Activated CD4-positive, alpha-beta memory T cell treated with anti-CD3 and anti-CD28 coated beads for 36 hours (primary cell): ENCODE data around the gene ASH1L. TPM values are rescaled to one million over a fixed set of nuclear protein-coding genes. Genes with fewer than 3 reads are reported as not detected.

Experiments
- CTCF ChIA-PET: fragments of 350-600 bp; sonication (Branson Sonifier 250); formaldehyde crosslinking; loops from one replicate; lab custom pipeline; 2021; ENCODE audit warnings: antibody characterized with exemption, inconsistent platforms; lab: Charles Lee
- POLR2A ChIA-PET: fragments of 350-600 bp; sonication (Branson Sonifier 250); formaldehyde crosslinking; loops from one replicate; lab custom pipeline; 2021; ENCODE audit warnings: antibody characterized with exemption; lab: Charles Lee
- DNase-seq: peaks from one replicate; pipeline ENCODE4 v3.0.0-alpha.2; 2020
- H3K27ac Mint-ChIP-seq: one replicate; pipeline ENCODE4 v1.8.0; 2021; ENCODE audit warnings: mixed read lengths
- H3K27me3 Mint-ChIP-seq: one replicate; pipeline ENCODE4 v1.8.0; 2021; ENCODE audit warnings: mixed read lengths
- H3K36me3 Mint-ChIP-seq: one replicate; pipeline ENCODE4 v1.8.0; 2021; ENCODE audit warnings: mixed read lengths
- H3K4me1 Mint-ChIP-seq: one replicate; pipeline ENCODE4 v1.8.0; 2021; ENCODE audit warnings: low read depth, mixed read lengths
- H3K4me3 Mint-ChIP-seq: one replicate; pipeline ENCODE4 v1.8.0; 2021; ENCODE audit warnings: mild to moderate bottlenecking, mixed read lengths
- H3K9me3 Mint-ChIP-seq: one replicate; pipeline ENCODE4 v1.8.0; 2021; ENCODE audit warnings: mixed read lengths
- intact Hi-C: fragments of 100-400 bp; cut with micrococcal nuclease; formaldehyde crosslinking; loops from one replicate; pipeline ENCODE4 v1.15.1; 2023
- total RNA-seq, 2 experiments: library from RNA; stranded (reverse); gene quantifications; one replicate each; pipeline ENCODE4 v1.2.3, GENCODE V29; 2021

ASH1L gene
- total RNA-seq, 2 experiments from 2014 or later: 28.8 to 29.6 TPM

GRCh38 chr1:155313261-155313660 is 249.3 kb downstream of the ASH1L start:
- intact Hi-C loops: no loop called here
- H3K9me3 Mint-ChIP-seq: no peaks in the 10 kb centered on the region
- DNase-seq: no peak
- H3K4me3 Mint-ChIP-seq: no peak overlapping the region
- ChIA-PET CTCF (interaction anchor here (1.1 kb wide), 1 partner anchor 62 kb away, joined by 9 read pairs; no protein-coding TSS in a partner anchor), POLR2A (interaction anchor here (0.9 kb wide), 1 partner anchor 15 kb away, joined by 5 read pairs; no protein-coding TSS in a partner anchor)
- H3K4me1 Mint-ChIP-seq: peaks cover 27% of the 10 kb centered on the region
- H3K27ac Mint-ChIP-seq: no peak overlapping the region
- H3K36me3 Mint-ChIP-seq: peaks cover 53% of the 10 kb centered on the region
- no peaks in the 10 kb centered on the region for H3K27me3 Mint-ChIP-seq

- Mint-ChIP-seq H3K4me3 (peak overlapping the region; percentile 97), H3K36me3 (peaks cover 37% of the 10 kb centered on the region), H3K4me1 (peaks cover 29% of the 10 kb centered on the region), H3K27ac (peak overlapping the region; percentile 99), H3K9me3 (no peaks in the 10 kb centered on the region), H3K27me3 (no peaks in the 10 kb centered on the region)
- intact Hi-C loops: no loop called here
- CTCF ChIA-PET: no interaction called here
- POLR2A ChIA-PET: no interaction called here
- no peak for DNase-seq
Observed at GRCh38 chr1:155309423-155310021, 253.1 kb downstream of the ASH1L start.

- no peaks in the 10 kb centered on the region for H3K27me3 Mint-ChIP-seq
- H3K9me3 Mint-ChIP-seq: no peaks in the 10 kb centered on the region
- peak within 1 kb of the TSS; percentile 97 for H3K4me3 Mint-ChIP-seq
- H3K27ac Mint-ChIP-seq: peak within 1 kb of the TSS; percentile 99
- peaks cover 29% of the 10 kb centered on the region for H3K4me1 Mint-ChIP-seq
- H3K36me3 Mint-ChIP-seq: peaks cover 37% of the 10 kb centered on the region
- ChIA-PET CTCF (interaction anchor here (0.7 to 3.0 kb wide), 9 partner anchors 15 to 84 kb away, joined by 3 to 36 read pairs (median 5); partner anchors contain the start of genes CLK2 and HCN3), POLR2A (interaction anchor here (0.8 to 1.7 kb wide), 8 partner anchors 9 to 63 kb away, joined by 3 to 7 read pairs (median 5); partner anchors contain the start of genes CLK2, RUSC1 and SCAMP3)
- intact Hi-C loops: loop anchor here (1.0 kb wide), 4 partner anchors 15 to 64 kb away; partner anchors contain the start of gene HCN3
- peak; percentile 99 for DNase-seq
Observed at GRCh38 chr1:155308493-155309422, 253.8 kb downstream of the ASH1L start, which contains the start of gene FDPS. Gene FDPS, plus strand, starts transcription at chr1:155308866. Its CDS starts 924 bp downstream, at chr1:155309790.

- intact Hi-C loops: no loop called here
- Mint-ChIP-seq H3K27ac (peak overlapping the region; percentile 99), H3K36me3 (peaks cover 26% of the 10 kb centered on the region), H3K4me1 (peaks cover 21% of the 10 kb centered on the region), H3K4me3 (peak overlapping the region; percentile 39), H3K9me3 (no peaks in the 10 kb centered on the region), H3K27me3 (no peaks in the 10 kb centered on the region)
- ChIA-PET CTCF (interaction anchor here (0.8 to 3.0 kb wide), 8 partner anchors 28 to 83 kb away, joined by 3 to 36 read pairs (median 4); partner anchors contain the start of gene CLK2), POLR2A (interaction anchor here (0.8 to 1.7 kb wide), 5 partner anchors 11 to 61 kb away, joined by 3 to 7 read pairs (median 6); partner anchors contain the start of gene CLK2)
- DNase-seq: no peak
Observed at GRCh38 chr1:155307247-155307740, 255.3 kb downstream of the ASH1L start.

- no peak overlapping the region for H3K4me3 Mint-ChIP-seq
- H3K27me3 Mint-ChIP-seq: no peaks in the 10 kb centered on the region
- H3K27ac Mint-ChIP-seq: peak overlapping the region; percentile 0
- no peak for DNase-seq
- intact Hi-C loops: no loop called here
- no peaks in the 10 kb centered on the region for H3K9me3 Mint-ChIP-seq
- peaks cover 16% of the 10 kb centered on the region for H3K36me3 Mint-ChIP-seq
- POLR2A ChIA-PET: no interaction called here
- CTCF ChIA-PET: interaction anchor here (1.1 to 3.0 kb wide), 3 partner anchors 28 to 99 kb away, joined by 3 to 36 read pairs (median 5); no protein-coding TSS in a partner anchor
- H3K4me1 Mint-ChIP-seq: peaks cover 11% of the 10 kb centered on the region
Observed at GRCh38 chr1:155305881-155306391, 256.7 kb downstream of the ASH1L start.

- peaks cover 2% of the 10 kb centered on the region for H3K4me1 Mint-ChIP-seq
- H3K36me3 Mint-ChIP-seq: peaks cover 5% of the 10 kb centered on the region
- no peak overlapping the region for H3K4me3 Mint-ChIP-seq
- no peaks in the 10 kb centered on the region for H3K27me3 Mint-ChIP-seq
- DNase-seq: no peak
- ChIA-PET CTCF (interaction anchor here (1.5 kb wide), 1 partner anchor 98 kb away, joined by 3 read pairs; no protein-coding TSS in a partner anchor), POLR2A (no interaction called here)
- no peaks in the 10 kb centered on the region for H3K9me3 Mint-ChIP-seq
- intact Hi-C loops: no loop called here
- no peak overlapping the region for H3K27ac Mint-ChIP-seq
Observed at GRCh38 chr1:155304558-155305063, 258.0 kb downstream of the ASH1L start.

- POLR2A ChIA-PET: no interaction called here
- no peaks in the 10 kb centered on the region for H3K9me3 Mint-ChIP-seq
- H3K4me3 Mint-ChIP-seq: no peak within 1 kb of the TSS
- DNase-seq: no peak
- intact Hi-C loops: no loop called here
- no peaks in the 10 kb centered on the region for H3K36me3 Mint-ChIP-seq
- CTCF ChIA-PET: no interaction called here
- H3K4me1 Mint-ChIP-seq: no peaks in the 10 kb centered on the region
- peaks cover 12% of the 10 kb centered on the region for H3K27me3 Mint-ChIP-seq
- H3K27ac Mint-ChIP-seq: no peak within 1 kb of the TSS
Observed at GRCh38 chr1:155301342-155301841, 261.2 kb downstream of the ASH1L start, which contains the start of gene PKLR. Gene PKLR, minus strand, starts transcription at chr1:155301438. Its CDS starts 43 bp downstream, at chr1:155301395.

- no peaks in the 10 kb centered on the region for H3K4me1 Mint-ChIP-seq
- no peak for DNase-seq
- POLR2A ChIA-PET: no interaction called here
- no peaks in the 10 kb centered on the region for H3K36me3 Mint-ChIP-seq
- H3K4me3 Mint-ChIP-seq: no peak overlapping the region
- no peaks in the 10 kb centered on the region for H3K9me3 Mint-ChIP-seq
- H3K27ac Mint-ChIP-seq: no peak overlapping the region
- peaks cover 17% of the 10 kb centered on the region for H3K27me3 Mint-ChIP-seq
- intact Hi-C loops: no loop called here
- CTCF ChIA-PET: interaction anchor here (0.6 kb wide), 1 partner anchor 20 kb away, joined by 3 read pairs; the partner anchor contains the start of gene RUSC1
Observed at GRCh38 chr1:155300553-155301329, 261.9 kb downstream of the ASH1L start.

- ChIA-PET POLR2A (no interaction called here), CTCF (interaction anchor here (0.6 kb wide), 1 partner anchor 21 kb away, joined by 3 read pairs; the partner anchor contains the start of gene RUSC1)
- H3K27me3 Mint-ChIP-seq: peaks cover 21% of the 10 kb centered on the region
- no peak overlapping the region for H3K4me3 Mint-ChIP-seq
- no peaks in the 10 kb centered on the region for H3K9me3 Mint-ChIP-seq
- H3K4me1 Mint-ChIP-seq: no peaks in the 10 kb centered on the region
- intact Hi-C loops: no loop called here
- no peak overlapping the region for H3K27ac Mint-ChIP-seq
- no peak for DNase-seq
- H3K36me3 Mint-ChIP-seq: no peaks in the 10 kb centered on the region
Observed at GRCh38 chr1:155300024-155300423, 262.6 kb downstream of the ASH1L start.

- ChIA-PET POLR2A (interaction anchor here (1.5 kb wide), 1 partner anchor 10 kb away, joined by 3 read pairs; no protein-coding TSS in a partner anchor), CTCF (interaction anchor here (1.4 kb wide), 1 partner anchor 46 kb away, joined by 5 read pairs; no protein-coding TSS in a partner anchor)
- peaks cover 34% of the 10 kb centered on the region for H3K27me3 Mint-ChIP-seq
- intact Hi-C loops: no loop called here
- no peaks in the 10 kb centered on the region for H3K9me3 Mint-ChIP-seq
- H3K36me3 Mint-ChIP-seq: no peaks in the 10 kb centered on the region
- DNase-seq: no peak
- H3K27ac Mint-ChIP-seq: no peak overlapping the region
- H3K4me3 Mint-ChIP-seq: no peak overlapping the region
- H3K4me1 Mint-ChIP-seq: peaks cover 4% of the 10 kb centered on the region
Observed at GRCh38 chr1:155297384-155297783, 265.2 kb downstream of the ASH1L start.
